Cardiac fibroblast (primary cell): ENCODE results near the gene ACLY.
A peak's percentile ranks its signal among the peaks of the same experiment; 100 is the strongest.
"Not testable (repeated sequence)": the region's sequence is repeated elsewhere in the genome, so short reads cannot be mapped to it uniquely, and the experiment has no call there.

Experiments used
- DNase-seq, 2 donors: peaks; one replicate each; pipeline versions ENCODE4 v3.0.0 to v3.0.0-alpha.2; 2010; ENCODE audit warnings: low read depth in 2 of 2
- H3K4me3 ChIP-seq, 2 donors: replicated peaks in 1 of 2; 1 replicate in 1 of 2; 2 replicates in 1 of 2; pipeline ENCODE4 v1.5.1; 2011; ENCODE audit warnings: low read depth in 2 of 2, low read length in 2 of 2, mild to moderate bottlenecking in 2 of 2, moderate library complexity in 1 of 2
- CTCF ChIP-seq: IDR thresholded peaks from one replicate; pipeline ENCODE4 v1.5.1; 2011; ENCODE audit warnings: low read depth, mild to moderate bottlenecking, low read length, inconsistent platforms

The ACLY gene

DNA sequence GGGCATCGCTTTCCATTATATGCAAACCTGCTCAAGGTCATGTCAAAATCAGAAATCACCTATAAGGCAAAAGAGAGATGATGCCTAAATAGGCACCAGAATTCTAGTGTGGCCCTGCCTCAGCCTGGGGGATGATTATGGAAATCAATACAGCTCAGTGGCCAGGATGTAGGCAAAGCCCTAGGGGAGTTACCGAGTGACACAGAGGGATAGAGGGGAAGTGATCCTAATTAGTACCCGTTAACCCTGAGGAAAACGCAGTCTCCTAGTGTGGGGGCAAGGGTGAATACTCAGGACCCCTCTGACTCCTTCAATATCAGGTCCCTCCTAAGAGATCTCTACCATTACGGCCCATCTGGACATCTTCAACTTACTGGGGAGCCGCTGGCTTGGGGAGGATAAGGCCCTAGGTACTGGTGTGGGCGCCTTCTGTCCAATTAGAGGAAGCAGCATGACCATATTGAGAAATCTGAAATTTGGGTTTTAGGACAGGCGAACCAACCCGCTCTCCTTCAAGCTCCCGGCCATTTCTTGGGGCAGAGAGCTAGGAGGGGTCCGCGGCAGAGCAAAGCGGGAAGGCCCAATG lies 83.4 kb downstream of the ACLY start:
- no peak for DNase-seq

GRCh38 chr17:41829961-41830360 lies 88.8 kb downstream of the ACLY start:
- H3K4me3 ChIP-seq, DNase-seq: not testable (repeated sequence)

More for the DNA sequence above, 83.4 kb downstream of the ACLY start:
- no peak for TF ChIP-seq CTCF
- H3K4me3 ChIP-seq = peak overlapping the region; percentile 77 to 79

DNA sequence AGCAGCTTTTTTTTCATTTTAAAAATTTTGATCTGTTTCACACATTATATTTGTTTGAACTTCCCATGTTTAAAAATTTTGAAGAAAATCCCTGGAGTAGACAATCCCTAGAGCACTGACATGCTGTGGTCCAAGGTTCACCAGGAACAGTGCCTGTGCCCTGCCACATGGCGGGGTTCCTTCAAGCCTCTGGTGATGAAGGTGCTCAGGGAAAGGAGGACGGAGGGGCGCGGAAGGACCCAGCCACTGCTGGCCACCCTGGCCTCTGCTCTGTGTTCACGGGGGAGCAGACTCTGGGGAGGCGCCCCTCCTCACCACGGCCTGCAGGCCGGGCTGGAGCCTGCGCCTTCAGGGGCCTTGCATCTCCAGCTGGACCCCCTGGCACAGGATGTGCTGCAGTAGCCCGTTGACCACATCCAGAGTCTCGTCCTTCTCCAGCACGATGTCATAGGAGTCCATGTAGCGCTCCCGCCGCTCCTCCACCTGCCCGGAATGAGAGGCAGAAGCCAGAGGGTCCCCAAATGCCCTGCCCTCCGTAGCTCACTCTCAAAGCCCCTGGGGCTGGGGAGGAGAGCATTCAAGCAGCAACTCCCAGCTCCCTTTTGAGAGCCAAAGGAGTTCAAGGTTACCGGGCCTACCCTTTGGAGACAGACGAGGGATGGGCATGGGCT lies 93.4 kb downstream of the ACLY start:
- DNase-seq = no peak
- no peak overlapping the region for H3K4me3 ChIP-seq
- TF ChIP-seq CTCF = no peak

GRCh38 chr17:41824086-41824485 lies 94.7 kb downstream of the ACLY start:
- DNase-seq = no peak
- H3K4me3 ChIP-seq = no peak overlapping the region
- TF ChIP-seq CTCF = no peak

DNA sequence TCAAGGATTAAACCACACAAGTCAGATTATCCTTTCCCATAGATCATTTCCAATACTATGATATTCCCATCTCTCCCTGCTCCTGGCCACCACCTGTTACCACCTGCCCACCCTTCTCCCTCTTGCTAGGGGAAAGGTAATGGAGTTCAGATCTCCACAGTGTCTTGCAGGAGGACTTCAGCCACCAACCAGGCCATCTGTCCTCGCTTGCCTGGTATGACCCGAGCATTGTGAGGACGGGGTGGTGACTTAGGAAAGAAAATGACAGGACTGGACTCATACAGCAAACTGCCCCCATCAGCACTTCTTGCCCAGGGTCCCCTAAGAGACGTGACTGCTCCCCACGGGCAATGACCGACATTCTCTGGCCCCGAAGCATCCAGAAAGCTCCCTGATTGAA lies 95.2 kb downstream of the ACLY start:
- DNase-seq = no peak
- TF ChIP-seq CTCF = no peak
- no peak overlapping the region for H3K4me3 ChIP-seq

DNA sequence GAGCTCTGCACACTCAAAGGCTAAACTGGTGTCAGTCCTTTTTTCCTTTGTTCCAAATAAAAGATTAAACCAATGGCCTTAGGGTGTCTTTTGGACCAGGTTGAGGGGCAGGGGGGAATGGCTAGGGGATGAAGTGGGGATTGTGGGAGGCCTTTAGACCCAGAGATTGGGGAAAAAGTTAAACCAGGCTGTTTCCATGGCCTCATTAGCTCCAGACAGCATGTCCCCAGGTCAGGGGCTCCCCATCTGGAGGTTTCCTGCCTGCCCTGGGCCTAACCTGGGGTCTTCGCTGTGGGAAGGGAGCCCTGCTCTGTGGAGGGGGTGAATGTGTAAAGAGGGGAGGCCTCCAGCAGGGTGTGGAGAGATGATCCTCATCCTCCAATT lies 95.6 kb downstream of the ACLY start:
- no peak for DNase-seq
- no peak for TF ChIP-seq CTCF
- H3K4me3 ChIP-seq = no peak overlapping the region

GRCh38 chr17:41822216-41823140 lies 96.3 kb downstream of the ACLY start:
- DNase-seq = no peak
- no peak overlapping the region for H3K4me3 ChIP-seq

More at GRCh38 chr17:41822216-41823140, 96.3 kb downstream of the ACLY start:
- no peak for TF ChIP-seq CTCF
